Astrocyte (in vitro differentiated cells and primary cell): Measurements from ENCODE around the gene CD34. TPM values are rescaled to one million over a fixed set of nuclear protein-coding genes. Genes with fewer than 3 reads are reported as not detected.

Experiments used
- DNase-seq: peaks from one replicate; pipeline ENCODE4 v3.0.0-alpha.2; 2010; ENCODE audit warnings: low read depth
- FAIRE-seq: peaks from 2 replicates; lab custom pipeline; 2011; peaks lifted over from hg19 to GRCh38; lab: Jason Lieb, UNC
- H2AFZ ChIP-seq: 2 replicates; pipeline ENCODE4 v1.6.0; 2012; ENCODE audit warnings: low read depth, low read length, inconsistent platforms
- H3K27ac ChIP-seq: 2 replicates; pipeline ENCODE4 v1.5.1; 2011; ENCODE audit warnings: low read depth, low read length, inconsistent platforms
- H3K27me3 ChIP-seq: 2 replicates; pipeline ENCODE4 v1.6.0; 2011; ENCODE audit warnings: low read length, inconsistent platforms; ENCODE audit not compliant: insufficient read depth
- H3K36me3 ChIP-seq: 2 replicates; pipeline ENCODE4 v1.5.1; 2011; ENCODE audit warnings: low read length, inconsistent platforms; ENCODE audit not compliant: insufficient read depth
- H3K4me1 ChIP-seq: 2 replicates; pipeline ENCODE4 v1.5.1; 2011; ENCODE audit warnings: low read length, inconsistent platforms; ENCODE audit not compliant: insufficient read depth
- H3K4me2 ChIP-seq: 2 replicates; pipeline ENCODE4 v1.6.0; 2012; ENCODE audit warnings: low read length, inconsistent platforms
- H3K4me3 ChIP-seq: 2 replicates; pipeline ENCODE4 v1.5.1; 2011; ENCODE audit warnings: low read depth, mild to moderate bottlenecking, low read length, inconsistent platforms; ENCODE audit not compliant: insufficient read depth
- H3K79me2 ChIP-seq: 2 replicates; pipeline ENCODE4 v1.6.0; 2012; ENCODE audit warnings: mild to moderate bottlenecking, low read length, inconsistent platforms; ENCODE audit not compliant: insufficient read depth
- H3K9ac ChIP-seq: 2 replicates; pipeline ENCODE4 v1.6.0; 2012; ENCODE audit warnings: mild to moderate bottlenecking, low read length, inconsistent platforms
- H3K9me3 ChIP-seq: 2 replicates; pipeline ENCODE4 v1.5.1; 2012; ENCODE audit warnings: low read depth, mild to moderate bottlenecking, low read length, inconsistent platforms; ENCODE audit not compliant: insufficient read depth
- H4K20me1 ChIP-seq: 2 replicates; pipeline ENCODE4 v1.6.0; 2012; ENCODE audit warnings: low read length, inconsistent platforms; ENCODE audit not compliant: insufficient read depth
- H3K27ac Mint-ChIP-seq: one replicate; pipeline ENCODE4 v1.8.0; 2021; ENCODE audit warnings: mild to moderate bottlenecking, mixed read lengths; ENCODE audit not compliant: unreplicated experiment
- H3K27me3 Mint-ChIP-seq: one replicate; pipeline ENCODE4 v1.8.0; 2021; ENCODE audit warnings: low read depth, mixed read lengths; ENCODE audit not compliant: unreplicated experiment
- H3K36me3 Mint-ChIP-seq: one replicate; pipeline ENCODE4 v1.8.0; 2021; ENCODE audit warnings: low read depth, mixed read lengths; ENCODE audit not compliant: unreplicated experiment
- H3K4me1 Mint-ChIP-seq: one replicate; pipeline ENCODE4 v1.8.0; 2021; ENCODE audit warnings: low read depth, mixed read lengths; ENCODE audit not compliant: unreplicated experiment
- H3K4me3 Mint-ChIP-seq: one replicate; pipeline ENCODE4 v1.8.0; 2021; ENCODE audit warnings: mild to moderate bottlenecking, moderate library complexity, mixed read lengths; ENCODE audit not compliant: unreplicated experiment
- H3K9me3 Mint-ChIP-seq: one replicate; pipeline ENCODE4 v1.8.0; 2021; ENCODE audit warnings: mild to moderate bottlenecking, mixed read lengths; ENCODE audit not compliant: unreplicated experiment
- EZH2 ChIP-seq: IDR thresholded peaks from 2 replicates; pipeline ENCODE4 v1.6.1; 2012; ENCODE audit warnings: mild to moderate bottlenecking, low read length, inconsistent platforms; ENCODE audit not compliant: insufficient read depth
- total RNA-seq: library from RNA; stranded (reverse); gene quantifications from 2 replicates; pipeline ENCODE4 v1.2.1, GENCODE V29; 2021
- TF ChIP-seq, protein P1 (sequence below): IDR thresholded peaks from 2 replicates; pipeline ENCODE4 v1.5.1; 2011; ENCODE audit warnings: low read depth, mild to moderate bottlenecking, inconsistent platforms, low read length, moderate library complexity; ENCODE audit not compliant: insufficient read depth

CD34 gene
- total RNA-seq, 1 donor from 2014 or later = 0.45 TPM

GRCh38 chr1:207833956-207834660 is 76.8 kb downstream of the CD34 start:
- no peak overlapping the region for H3K27ac ChIP-seq
- H3K9ac ChIP-seq = no peak overlapping the region
- TF ChIP-seq, protein P1, sequence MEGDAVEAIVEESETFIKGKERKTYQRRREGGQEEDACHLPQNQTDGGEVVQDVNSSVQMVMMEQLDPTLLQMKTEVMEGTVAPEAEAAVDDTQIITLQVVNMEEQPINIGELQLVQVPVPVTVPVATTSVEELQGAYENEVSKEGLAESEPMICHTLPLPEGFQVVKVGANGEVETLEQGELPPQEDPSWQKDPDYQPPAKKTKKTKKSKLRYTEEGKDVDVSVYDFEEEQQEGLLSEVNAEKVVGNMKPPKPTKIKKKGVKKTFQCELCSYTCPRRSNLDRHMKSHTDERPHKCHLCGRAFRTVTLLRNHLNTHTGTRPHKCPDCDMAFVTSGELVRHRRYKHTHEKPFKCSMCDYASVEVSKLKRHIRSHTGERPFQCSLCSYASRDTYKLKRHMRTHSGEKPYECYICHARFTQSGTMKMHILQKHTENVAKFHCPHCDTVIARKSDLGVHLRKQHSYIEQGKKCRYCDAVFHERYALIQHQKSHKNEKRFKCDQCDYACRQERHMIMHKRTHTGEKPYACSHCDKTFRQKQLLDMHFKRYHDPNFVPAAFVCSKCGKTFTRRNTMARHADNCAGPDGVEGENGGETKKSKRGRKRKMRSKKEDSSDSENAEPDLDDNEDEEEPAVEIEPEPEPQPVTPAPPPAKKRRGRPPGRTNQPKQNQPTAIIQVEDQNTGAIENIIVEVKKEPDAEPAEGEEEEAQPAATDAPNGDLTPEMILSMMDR = no peak
- TF ChIP-seq EZH2 = no peak
- Mint-ChIP-seq H3K36me3 (peaks cover 8% of the 10 kb centered on the region), H3K27me3 (peaks cover 11% of the 10 kb centered on the region), H3K9me3 (peaks cover 4% of the 10 kb centered on the region), H3K4me3 (no peak overlapping the region), H3K27ac (peak overlapping the region; percentile 41), H3K4me1 (no peaks in the 10 kb centered on the region)
- no peak overlapping the region for H3K4me2 ChIP-seq
- no peaks in the 10 kb centered on the region for H3K4me1 ChIP-seq
- DNase-seq = no peak
- no peaks in the 10 kb centered on the region for H3K9me3 ChIP-seq
- H2AFZ ChIP-seq = no peak overlapping the region
- H3K27me3 ChIP-seq = no peaks in the 10 kb centered on the region
- no peaks in the 10 kb centered on the region for H4K20me1 ChIP-seq
- no peak for FAIRE-seq
- no peaks in the 10 kb centered on the region for H3K36me3 ChIP-seq
- no peak overlapping the region for H3K4me3 ChIP-seq
- no peaks in the 10 kb centered on the region for H3K79me2 ChIP-seq

GRCh38 chr1:207833381-207833780 is 77.5 kb downstream of the CD34 start:
- TF ChIP-seq, protein P1 = no peak
- TF ChIP-seq EZH2 = no peak
- no peaks in the 10 kb centered on the region for H3K79me2 ChIP-seq
- peaks cover 4% of the 10 kb centered on the region for H3K9me3 Mint-ChIP-seq
- no peaks in the 10 kb centered on the region for H3K27me3 ChIP-seq
- no peaks in the 10 kb centered on the region for H3K4me1 Mint-ChIP-seq
- H3K36me3 Mint-ChIP-seq = peaks cover 8% of the 10 kb centered on the region
- DNase-seq = no peak
- H3K4me3 Mint-ChIP-seq = no peak overlapping the region
- no peaks in the 10 kb centered on the region for H3K4me1 ChIP-seq
- no peak for FAIRE-seq
- H4K20me1 ChIP-seq = no peaks in the 10 kb centered on the region
- H3K27me3 Mint-ChIP-seq = peaks cover 11% of the 10 kb centered on the region
- no peaks in the 10 kb centered on the region for H3K36me3 ChIP-seq
- H3K4me2 ChIP-seq = no peak overlapping the region
- no peak overlapping the region for H3K27ac ChIP-seq
- no peak overlapping the region for H2AFZ ChIP-seq
- no peak overlapping the region for H3K4me3 ChIP-seq
- H3K9ac ChIP-seq = no peak overlapping the region
- no peak overlapping the region for H3K27ac Mint-ChIP-seq
- H3K9me3 ChIP-seq = no peaks in the 10 kb centered on the region

DNA sequence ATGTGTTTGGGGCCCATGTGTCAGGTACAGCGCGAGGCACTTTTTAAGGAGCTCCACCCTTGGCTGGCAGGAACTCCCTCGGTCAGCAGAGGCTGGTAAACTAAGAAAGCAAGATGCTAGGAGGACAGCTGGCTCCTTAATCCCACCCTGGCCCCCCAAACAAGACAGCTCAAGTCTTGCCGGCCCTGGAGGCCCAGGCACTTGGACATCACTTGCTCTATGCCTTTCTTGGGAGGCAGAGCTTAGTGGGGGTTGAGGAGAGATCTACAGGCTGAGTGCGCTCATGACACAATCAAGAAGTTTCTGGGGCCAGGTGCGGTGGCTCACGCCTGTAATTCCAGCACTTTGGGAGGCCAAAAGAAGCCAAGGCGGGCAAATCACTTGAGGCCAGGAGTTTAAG is 78.1 kb downstream of the CD34 start:
- H3K27me3 ChIP-seq = no peaks in the 10 kb centered on the region
- H3K4me3 ChIP-seq = no peak overlapping the region
- peaks cover 8% of the 10 kb centered on the region for H3K36me3 Mint-ChIP-seq
- TF ChIP-seq, protein P1 = no peak
- no peak for TF ChIP-seq EZH2
- no peaks in the 10 kb centered on the region for H4K20me1 ChIP-seq
- H3K9ac ChIP-seq = no peak overlapping the region
- H3K27ac Mint-ChIP-seq = no peak overlapping the region
- no peaks in the 10 kb centered on the region for H3K4me1 Mint-ChIP-seq
- no peak overlapping the region for H3K4me3 Mint-ChIP-seq
- FAIRE-seq (no peak), DNase-seq (no peak)
- no peaks in the 10 kb centered on the region for H3K9me3 ChIP-seq
- H2AFZ ChIP-seq = no peak overlapping the region
- H3K4me2 ChIP-seq = no peak overlapping the region
- H3K79me2 ChIP-seq = no peaks in the 10 kb centered on the region
- H3K27me3 Mint-ChIP-seq = peaks cover 11% of the 10 kb centered on the region
- no peaks in the 10 kb centered on the region for H3K4me1 ChIP-seq
- H3K36me3 ChIP-seq = no peaks in the 10 kb centered on the region
- no peak overlapping the region for H3K27ac ChIP-seq
- peaks cover 4% of the 10 kb centered on the region for H3K9me3 Mint-ChIP-seq
